HUDEP-2 (cell line): ENCODE measurements around the gene TNFSF15.
"Not testable (repeated sequence)": the region's sequence is repeated elsewhere in the genome, so short reads cannot be mapped to it uniquely, and the experiment has no call there.

ENCODE experiments used
- DNase-seq, 76 experiments: peaks; one replicate each; lab custom pipeline; 2025; ENCODE audit not compliant: unreplicated experiment in 76 of 76; lab: John Stamatoyannopoulos, UW

The TNFSF15 gene

DNA sequence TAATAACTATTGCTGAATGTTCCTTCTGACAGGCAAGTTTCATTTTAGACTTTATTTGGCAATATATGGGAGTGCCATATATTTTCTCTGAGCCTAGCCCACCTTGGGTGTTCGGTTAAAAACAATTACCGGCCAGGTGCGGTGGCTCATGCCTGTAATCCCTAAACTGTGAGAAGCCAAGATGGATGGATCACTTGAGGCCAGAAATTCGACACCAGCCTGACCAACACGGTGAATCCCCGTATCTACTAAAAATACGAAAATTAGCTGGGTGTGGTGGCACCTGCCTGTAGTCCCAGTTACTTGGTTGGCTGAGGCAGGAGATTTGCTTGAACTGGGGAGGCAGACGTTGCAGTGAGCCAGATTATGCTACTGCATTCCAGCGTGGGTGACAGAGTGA, 47.9 kb downstream of the TNFSF15 start:
- DNase-seq: no peak

DNA sequence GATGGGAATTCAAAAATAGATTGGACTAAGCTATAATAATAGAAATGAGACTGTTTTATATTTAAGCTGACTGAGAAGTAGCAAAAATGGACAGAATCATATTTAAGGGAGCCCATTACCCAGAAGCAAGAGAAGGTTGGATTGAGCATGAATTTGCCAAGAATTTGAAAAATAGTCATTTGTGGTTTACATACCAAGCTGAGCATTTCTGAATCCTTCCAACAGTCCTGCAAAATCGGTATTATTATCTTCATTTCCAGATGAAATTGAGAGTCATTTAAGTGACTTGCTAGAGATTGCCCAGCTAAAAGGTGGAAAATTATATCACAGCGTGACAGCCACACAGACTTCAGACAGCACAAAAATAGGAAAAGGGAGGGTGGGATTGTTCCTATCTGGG, 48.4 kb downstream of the TNFSF15 start:
- DNase-seq: no peak

DNA sequence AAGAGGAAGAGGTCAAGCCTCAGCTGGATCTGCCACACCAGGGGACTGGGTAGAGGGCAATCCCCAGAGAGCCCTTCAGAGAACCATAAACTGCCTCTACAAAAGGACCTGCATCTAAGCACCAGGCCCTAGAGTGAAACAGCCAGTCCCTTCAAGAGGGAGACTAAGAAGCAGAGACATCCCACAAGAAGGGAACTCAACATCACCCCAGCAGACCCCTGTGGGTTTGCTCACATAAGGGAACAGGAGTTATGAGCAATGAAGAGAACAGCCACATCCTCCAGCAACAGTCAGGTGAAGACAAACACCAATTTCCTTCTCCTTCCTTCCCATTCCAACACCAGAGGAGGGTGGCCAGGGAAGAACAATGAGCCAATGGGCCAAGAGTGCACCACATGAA, 48.9 kb downstream of the TNFSF15 start:
- DNase-seq: no peak

DNA sequence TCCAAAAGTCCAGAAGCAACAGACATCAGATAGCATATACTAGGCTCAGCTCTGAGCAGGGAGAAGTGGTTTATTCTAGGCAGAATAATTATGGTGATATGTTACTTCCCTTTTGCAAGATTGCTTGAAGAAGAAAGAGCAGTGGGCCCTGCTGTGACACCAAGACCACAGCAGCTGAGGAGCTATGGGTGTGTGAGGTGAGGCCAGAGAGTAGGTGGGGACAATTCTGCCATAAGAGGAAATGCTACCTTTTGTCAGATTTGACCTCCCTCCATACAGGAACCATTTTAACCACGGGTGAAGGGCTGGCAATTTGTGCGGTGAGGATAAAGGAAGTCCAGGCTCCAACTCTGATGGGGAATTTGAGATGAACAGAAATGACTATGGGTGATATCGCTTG, 51.3 kb downstream of the TNFSF15 start:
- DNase-seq: no peak

DNA sequence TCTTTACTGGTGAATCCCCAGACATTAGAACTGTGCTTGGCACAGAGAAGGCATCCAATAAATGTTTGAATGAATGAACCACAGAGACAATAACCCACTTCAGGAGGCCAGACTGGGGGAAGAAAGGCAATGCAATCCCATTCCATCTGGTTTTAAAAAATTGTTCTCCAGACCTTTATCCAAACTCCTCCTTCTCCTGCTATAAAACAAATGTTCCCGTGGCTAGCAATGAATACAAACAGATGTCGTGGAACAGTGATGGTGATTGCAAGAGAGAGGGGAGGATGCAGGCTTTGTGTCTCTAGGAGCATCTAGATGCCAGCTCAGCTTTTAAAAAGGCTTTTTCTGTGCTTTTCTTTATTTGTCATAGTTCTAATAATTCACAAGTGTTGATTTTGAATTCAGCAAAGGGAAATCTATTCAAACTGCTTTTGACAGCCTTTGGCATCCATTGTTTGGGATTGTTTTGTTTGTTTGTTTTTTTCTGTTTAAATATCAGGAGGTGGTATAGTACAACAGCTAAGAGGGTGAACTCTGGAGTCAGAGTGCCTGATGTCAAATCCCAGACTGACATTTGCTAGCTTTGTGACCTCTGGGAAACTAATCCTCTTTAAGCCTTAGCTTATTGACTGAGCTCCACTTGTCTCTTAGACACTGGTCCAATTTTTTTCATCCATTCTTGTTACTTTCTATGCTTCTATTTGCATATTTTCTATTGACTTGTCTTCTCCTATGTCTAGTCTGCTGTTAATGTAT, 59.1 kb downstream of the TNFSF15 start:
- no peak for DNase-seq

DNA sequence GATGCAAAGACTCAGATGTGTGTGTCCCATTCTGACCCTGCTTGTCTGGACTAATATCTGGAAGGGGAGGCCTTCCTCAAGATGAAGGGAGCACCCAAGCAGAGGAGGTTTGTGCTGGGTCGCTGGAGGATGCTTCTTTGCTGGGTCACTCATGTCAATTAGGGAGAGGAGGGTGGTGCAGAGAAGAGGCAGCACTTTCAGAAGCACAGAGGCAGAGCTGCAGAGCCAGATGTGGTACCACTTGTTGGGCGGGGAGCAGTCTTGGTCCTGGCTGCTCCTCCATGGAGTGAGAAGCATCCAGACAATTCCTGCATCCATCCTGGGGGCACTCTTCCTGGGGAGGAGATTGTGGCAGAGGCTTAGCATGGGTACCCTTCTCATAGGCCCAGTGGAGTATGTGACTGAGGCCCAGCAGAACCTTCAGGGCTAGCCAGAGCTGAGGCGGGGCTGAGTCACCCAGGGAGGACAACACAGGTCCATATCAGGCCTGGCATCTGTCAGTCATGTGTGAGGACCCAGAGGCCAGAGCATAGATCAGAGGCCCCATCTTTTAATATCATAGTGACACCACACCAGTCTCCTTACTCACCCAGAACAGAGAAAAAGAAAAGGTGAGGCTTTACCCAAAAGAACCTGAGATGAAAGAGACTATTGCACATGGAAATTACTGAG, 59.8 kb downstream of the TNFSF15 start:
- DNase-seq: peak in 43 of 76 experiments; percentile 1 to 69 (median 18)

DNA sequence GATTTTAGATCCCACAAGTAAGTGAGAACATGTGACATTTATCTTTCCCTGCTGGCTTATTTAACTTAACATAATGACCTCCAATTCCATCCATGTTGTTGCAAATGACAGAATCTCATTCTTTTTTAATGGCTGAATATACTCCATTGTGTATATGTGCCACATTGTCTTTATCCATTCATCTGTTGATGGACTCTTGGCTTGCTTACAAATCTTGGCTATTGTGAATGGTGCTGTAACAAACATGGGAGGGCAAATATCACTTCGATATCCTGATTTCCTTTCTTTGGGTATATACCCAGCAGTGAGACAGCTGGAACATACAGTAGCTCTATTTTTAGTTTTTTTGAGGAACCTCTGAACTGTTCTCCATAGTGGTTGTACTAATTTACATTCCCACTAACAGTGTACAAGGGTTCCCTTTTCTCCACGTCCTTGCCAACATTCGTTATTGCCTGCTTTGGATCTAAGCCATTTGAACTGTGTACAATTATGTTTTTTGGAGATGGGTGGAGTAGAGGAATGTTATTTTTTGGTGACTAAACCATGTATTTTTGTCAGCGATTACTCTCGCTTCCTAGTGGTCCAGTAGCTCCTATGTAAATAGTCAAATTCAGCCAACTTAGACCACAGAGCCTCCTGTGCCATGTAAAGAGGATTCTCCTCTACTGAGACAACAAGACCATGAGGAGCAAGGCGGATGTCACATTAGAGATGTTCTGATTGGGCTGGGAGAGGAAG, 60.6 kb downstream of the TNFSF15 start:
- no peak for DNase-seq

DNA sequence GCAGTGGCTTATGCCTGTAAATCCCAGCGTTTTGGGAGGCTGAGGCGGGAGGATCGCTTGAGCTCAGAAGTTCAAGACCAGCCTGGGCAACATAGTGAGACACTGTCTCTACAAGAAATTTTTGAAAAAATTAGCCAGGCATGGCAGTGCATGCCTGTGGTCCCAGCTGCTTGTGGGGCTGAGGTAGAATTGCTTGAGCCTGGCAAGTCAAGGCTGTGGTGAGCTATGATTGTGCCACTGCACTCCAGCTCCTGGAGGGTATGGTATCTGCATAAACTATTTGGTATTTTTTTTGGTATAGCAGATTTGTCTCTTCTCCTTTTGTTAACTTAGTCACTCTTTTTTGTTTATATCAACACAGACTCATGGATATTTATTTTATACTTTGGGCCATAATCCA, 62.4 kb downstream of the TNFSF15 start:
- no peak for DNase-seq

DNA sequence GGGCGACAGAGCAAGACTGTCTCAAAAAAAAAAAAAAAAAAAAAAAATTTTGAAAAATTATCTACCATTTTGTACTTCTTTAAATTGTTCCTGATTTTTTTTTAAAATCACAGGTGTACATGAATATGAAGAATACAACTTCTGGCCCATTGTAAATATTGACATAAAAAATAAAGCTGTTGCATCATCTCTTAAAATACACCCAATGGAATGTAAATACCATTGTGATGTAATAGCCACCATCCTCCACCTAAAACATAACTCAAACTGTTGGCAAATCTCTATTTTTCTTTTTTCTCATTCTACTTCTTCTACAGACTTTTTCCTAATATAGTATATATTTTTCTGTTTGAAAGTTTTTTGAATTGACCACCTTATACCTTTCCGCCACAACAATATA, 62.9 kb downstream of the TNFSF15 start:
- DNase-seq: no peak

DNA sequence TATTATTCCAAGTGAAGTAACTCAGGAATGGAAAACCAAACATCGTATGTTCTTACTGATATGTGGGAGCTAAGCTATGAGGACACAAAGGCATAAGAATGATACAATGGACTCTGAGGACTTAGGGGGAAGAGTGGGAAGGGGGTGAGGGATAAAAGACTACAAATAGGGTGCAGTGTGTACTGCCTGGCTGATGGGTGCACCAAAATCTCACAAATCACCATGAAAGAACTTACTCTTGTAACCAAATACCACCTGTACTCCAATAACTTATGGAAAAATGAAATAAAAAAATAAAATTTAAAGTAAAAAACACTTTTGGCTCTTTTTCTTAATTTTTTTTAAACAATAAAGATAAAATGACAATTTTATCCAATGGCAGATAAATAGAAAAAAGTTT, 64.3 kb downstream of the TNFSF15 start:
- DNase-seq: not testable (repeated sequence)

DNA sequence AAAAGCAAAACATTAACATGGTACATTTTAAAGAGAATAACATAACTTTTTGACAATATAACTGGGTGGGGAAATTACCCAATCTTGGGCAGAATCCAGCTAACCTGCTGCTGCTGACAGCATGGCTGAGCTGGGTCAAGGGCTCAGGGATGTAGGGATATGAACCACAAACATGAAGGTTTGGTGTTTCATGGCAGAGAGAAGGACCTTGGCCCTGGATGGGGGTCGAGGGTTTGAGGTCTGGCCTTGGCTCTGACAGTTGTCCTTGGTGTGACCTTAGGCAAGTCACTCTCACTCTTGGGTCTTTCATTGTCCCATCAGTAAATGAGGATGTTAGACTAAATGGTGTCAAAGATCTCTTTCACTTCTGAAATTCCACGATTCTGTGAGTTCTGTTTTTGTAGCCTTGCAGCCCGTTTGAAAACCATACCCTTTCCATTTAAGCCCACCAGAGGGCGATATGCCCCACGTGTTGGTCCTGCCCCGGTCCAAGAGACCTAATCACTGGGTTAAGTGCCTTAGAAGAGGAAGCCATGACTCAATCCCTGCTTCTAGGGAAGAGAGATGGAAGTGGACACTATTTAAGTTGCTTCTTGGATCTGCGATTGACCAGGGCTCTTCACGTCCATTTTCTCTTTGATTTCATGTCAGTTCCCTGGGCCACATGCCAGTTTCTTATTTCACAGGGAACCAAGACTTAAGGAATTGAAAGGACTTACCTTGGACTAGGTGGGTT, 67.1 kb downstream of the TNFSF15 start:
- peak in 52 of 76 experiments; percentile 1 to 68 (median 22) for DNase-seq

DNA sequence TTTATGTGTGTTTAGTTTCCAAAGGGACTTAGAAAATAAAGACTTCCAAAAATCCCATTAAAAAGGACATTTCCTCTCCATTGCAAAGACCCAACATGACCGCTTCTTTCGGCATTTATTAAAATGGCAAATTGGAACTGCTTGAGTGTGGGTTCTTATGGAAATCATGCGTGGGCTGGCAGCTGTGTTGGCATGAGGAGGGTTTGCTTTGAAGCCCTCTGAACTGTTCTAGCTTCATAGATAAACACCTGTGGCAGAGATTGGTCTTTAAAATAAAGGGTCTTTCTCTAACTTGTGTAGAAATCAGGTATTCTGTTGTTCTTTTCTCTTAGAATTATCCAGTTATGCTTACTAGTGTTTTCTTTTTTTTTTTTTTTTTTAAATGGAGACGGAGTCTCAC, 68.0 kb downstream of the TNFSF15 start:
- DNase-seq: no peak

DNA sequence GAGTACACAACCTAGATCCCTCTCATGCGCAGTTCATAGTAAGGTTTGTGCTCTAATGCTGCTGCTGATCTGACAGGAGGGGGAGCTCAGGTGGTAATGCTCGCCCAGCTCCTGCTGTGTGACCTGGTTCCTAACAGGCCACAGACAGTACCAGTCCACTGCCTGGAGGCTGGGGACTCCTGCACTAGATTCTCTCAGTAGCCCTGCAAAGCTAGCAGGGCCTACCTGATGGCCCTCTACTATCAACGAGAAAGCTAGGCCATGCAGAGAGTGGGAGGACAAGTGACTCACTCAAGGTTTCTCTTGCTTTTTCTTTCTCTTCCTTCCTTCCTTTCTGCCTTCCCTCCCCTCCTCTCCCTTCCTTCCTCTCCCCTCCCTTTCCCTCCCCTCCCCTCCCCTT, 68.7 kb downstream of the TNFSF15 start:
- no peak for DNase-seq

DNA sequence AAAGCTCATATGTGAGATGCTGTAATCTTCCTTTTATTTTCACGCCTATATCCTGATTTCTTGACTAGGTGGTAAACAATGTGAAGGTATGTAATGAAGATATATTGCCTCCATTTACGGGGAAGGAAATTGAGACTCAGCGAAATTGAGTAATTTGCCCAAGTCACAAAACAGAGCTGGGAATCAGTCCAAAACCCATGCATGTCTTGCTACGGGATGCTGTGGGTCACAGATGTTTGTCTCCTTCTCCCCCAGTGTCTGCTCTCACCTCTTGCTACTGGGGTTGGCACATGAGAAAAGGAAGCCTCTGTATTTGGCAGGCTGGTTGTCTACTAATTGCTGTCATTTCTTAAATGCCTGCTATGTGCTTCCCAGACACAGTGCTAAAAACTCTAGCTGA, 70.1 kb downstream of the TNFSF15 start:
- no peak for DNase-seq

DNA sequence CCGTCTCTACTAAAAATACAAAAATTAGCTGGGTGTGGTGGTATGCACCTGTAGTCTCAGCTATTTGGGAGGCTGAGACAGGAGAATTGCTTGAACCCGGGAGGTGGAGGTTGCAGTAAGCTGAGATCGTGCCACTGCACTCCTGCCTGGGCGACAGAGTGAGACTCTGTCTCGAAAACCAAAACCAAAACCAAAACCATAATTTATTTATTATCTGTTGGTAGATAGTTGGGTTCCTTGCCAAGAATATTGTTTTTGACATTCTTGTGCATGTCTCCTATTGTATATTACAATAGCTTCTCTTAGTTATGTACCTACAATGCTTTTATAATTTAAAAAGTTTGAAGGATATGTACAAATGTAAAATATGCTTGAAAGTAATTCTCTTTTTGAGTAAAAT, 70.7 kb downstream of the TNFSF15 start:
- DNase-seq: not testable (repeated sequence)
